Measurements from ENCODE around the gene IL17D.

GRCh38 chr13:20708216-20708615 is 4.7 kb downstream of the IL17D start:
- TF ChIP-seq CTCF (IDR thresholded peaks at IDR 0.05), result no peak
- no peak for TF ChIP-seq POLR2A (IDR thresholded peaks at IDR 0.05)
- no peak for TF ChIP-seq POLR2AphosphoS5 (IDR thresholded peaks at IDR 0.05)
